Stimulated activated CD4-positive, alpha-beta T cell treated with anti-CD3 and anti-CD28 coated beads, Interleukin-2, amount 100 ng/mL, for 24 hours (primary cell): ENCODE data around the gene CCNH.
A peak's percentile ranks its signal among the peaks of the same experiment; 100 is the strongest.

ENCODE experiments used
- DNase-seq, 2 donors: peaks; one replicate each; pipeline ENCODE4 v3.0.0-alpha.2; 2020

The CCNH gene

GRCh38 chr5:87412630-87413342, at the start of gene CCNH:
CCNH (minus strand) TSS chr5:87412930; CDS start chr5:87412794, 136 bp downstream.
- peak; percentile 95 to 96 for DNase-seq

GRCh38 chr5:87457706-87458105, 45.0 kb upstream of the CCNH start:
- DNase-seq = no peak

- DNase-seq = no peak
Observed at GRCh38 chr5:87453801-87454200, 41.1 kb upstream of the CCNH start.

- no peak for DNase-seq
Observed at GRCh38 chr5:87452837-87453236, 40.1 kb upstream of the CCNH start.

- DNase-seq = no peak
Observed at GRCh38 chr5:87442419-87442818, 29.7 kb upstream of the CCNH start.

- DNase-seq = no peak
Observed at GRCh38 chr5:87438231-87438630, 25.5 kb upstream of the CCNH start.

GRCh38 chr5:87437724-87438123, 25.0 kb upstream of the CCNH start:
- DNase-seq = no peak

GRCh38 chr5:87435144-87435694, 22.5 kb upstream of the CCNH start:
- no peak for DNase-seq

GRCh38 chr5:87434461-87434860, 21.7 kb upstream of the CCNH start:
- no peak for DNase-seq

GRCh38 chr5:87433945-87434344, 21.2 kb upstream of the CCNH start:
- no peak for DNase-seq

- no peak for DNase-seq
Observed at GRCh38 chr5:87432460-87432859, 19.7 kb upstream of the CCNH start.

GRCh38 chr5:87430863-87431457, 18.2 kb upstream of the CCNH start:
- no peak for DNase-seq

GRCh38 chr5:87423755-87424154, 11.0 kb upstream of the CCNH start:
- DNase-seq = no peak

- DNase-seq = no peak
Observed at GRCh38 chr5:87421307-87421706, 8.6 kb upstream of the CCNH start.

- DNase-seq = no peak
Observed at GRCh38 chr5:87418506-87418905, 5.8 kb upstream of the CCNH start.

GRCh38 chr5:87413343-87413645, 564 bp upstream of the CCNH start:
- no peak for DNase-seq

- peak; percentile 36 to 47 for DNase-seq
Observed at GRCh38 chr5:87411973-87412629, 629 bp downstream of the CCNH start.

GRCh38 chr5:87411586-87411972, 1.2 kb downstream of the CCNH start:
- DNase-seq = no peak

- no peak for DNase-seq
Observed at GRCh38 chr5:87410931-87411330, 1.8 kb downstream of the CCNH start.

GRCh38 chr5:87408204-87408603, 4.5 kb downstream of the CCNH start:
- no peak for DNase-seq

- no peak for DNase-seq
Observed at GRCh38 chr5:87405472-87406155, 7.1 kb downstream of the CCNH start.

- DNase-seq = no peak
Observed at GRCh38 chr5:87404359-87404758, 8.4 kb downstream of the CCNH start.

GRCh38 chr5:87403899-87404298, 8.8 kb downstream of the CCNH start:
- DNase-seq = no peak

- DNase-seq = no peak
Observed at GRCh38 chr5:87403409-87403808, 9.3 kb downstream of the CCNH start.
